WTC11 (cell line): Measurements from ENCODE around the gene THBD.

ENCODE experiments used
- MXD4 ChIP-seq: fragments of 250-450 bp; sonication (Bioruptor Pico); IDR thresholded peaks from 2 replicates; pipeline ENCODE4 v1.8.0; 2021; ENCODE audit warnings: mild to moderate bottlenecking, moderate library complexity, borderline replicate concordance
- TF ChIP-seq, protein P1 (sequence below): fragments of 200-600 bp; IDR thresholded peaks from 2 replicates; pipeline ENCODE4 v1.8.0; 2022; ENCODE audit warnings: antibody characterized with exemption

DNA sequence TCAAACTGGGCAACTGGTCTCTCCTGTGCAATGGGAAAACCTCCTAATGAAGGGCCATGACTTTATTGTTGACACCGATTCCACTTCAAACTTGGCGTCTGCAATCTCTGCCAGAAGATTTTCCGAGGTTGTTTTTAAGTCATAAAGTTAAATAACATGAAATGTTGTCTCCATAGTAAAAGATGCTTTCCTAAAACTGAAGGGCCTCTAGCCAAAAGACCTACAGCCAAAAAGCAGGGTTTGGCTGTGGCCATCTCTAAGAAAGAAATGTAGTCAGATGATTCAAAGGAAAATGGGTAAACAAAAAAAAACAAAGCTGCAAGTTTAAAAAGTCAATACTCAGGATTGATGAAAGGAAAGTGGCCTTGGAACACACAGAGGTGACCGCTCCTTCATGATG, 22.5 kb upstream of the THBD start:
- TF ChIP-seq, protein P1, sequence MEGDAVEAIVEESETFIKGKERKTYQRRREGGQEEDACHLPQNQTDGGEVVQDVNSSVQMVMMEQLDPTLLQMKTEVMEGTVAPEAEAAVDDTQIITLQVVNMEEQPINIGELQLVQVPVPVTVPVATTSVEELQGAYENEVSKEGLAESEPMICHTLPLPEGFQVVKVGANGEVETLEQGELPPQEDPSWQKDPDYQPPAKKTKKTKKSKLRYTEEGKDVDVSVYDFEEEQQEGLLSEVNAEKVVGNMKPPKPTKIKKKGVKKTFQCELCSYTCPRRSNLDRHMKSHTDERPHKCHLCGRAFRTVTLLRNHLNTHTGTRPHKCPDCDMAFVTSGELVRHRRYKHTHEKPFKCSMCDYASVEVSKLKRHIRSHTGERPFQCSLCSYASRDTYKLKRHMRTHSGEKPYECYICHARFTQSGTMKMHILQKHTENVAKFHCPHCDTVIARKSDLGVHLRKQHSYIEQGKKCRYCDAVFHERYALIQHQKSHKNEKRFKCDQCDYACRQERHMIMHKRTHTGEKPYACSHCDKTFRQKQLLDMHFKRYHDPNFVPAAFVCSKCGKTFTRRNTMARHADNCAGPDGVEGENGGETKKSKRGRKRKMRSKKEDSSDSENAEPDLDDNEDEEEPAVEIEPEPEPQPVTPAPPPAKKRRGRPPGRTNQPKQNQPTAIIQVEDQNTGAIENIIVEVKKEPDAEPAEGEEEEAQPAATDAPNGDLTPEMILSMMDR: no peak
- no peak for TF ChIP-seq MXD4 (CRISPR knock-in tag)
